ENCODE measurements around the gene CALHM2. TPM values are rescaled to one million over a fixed set of nuclear protein-coding genes. Genes with fewer than 3 reads are reported as not detected.
A peak's percentile ranks its signal among the peaks of the same experiment; 100 is the strongest.

The CALHM2 gene
- total and polyA plus RNA-seq, 2 donors (not counting 3 experiments of a cell fraction or from before 2014, with no cell fraction given) = 32.1 to 38.4 TPM

- peak overlapping the region; percentile 8 to 66 (median 55) for H3K4me3 ChIP-seq (replicated peaks in 1 of 3; ENCODE audit: insufficient read depth in 1 of 3, low read depth in 1 of 3, low read length in 3 of 3)
- no peak overlapping the region for H3K27ac ChIP-seq (ENCODE audit: insufficient read depth, low read depth, low read length)
- no peak for DNase-seq (ENCODE audit: low read depth, low spot score)
- TF ChIP-seq, protein P1, sequence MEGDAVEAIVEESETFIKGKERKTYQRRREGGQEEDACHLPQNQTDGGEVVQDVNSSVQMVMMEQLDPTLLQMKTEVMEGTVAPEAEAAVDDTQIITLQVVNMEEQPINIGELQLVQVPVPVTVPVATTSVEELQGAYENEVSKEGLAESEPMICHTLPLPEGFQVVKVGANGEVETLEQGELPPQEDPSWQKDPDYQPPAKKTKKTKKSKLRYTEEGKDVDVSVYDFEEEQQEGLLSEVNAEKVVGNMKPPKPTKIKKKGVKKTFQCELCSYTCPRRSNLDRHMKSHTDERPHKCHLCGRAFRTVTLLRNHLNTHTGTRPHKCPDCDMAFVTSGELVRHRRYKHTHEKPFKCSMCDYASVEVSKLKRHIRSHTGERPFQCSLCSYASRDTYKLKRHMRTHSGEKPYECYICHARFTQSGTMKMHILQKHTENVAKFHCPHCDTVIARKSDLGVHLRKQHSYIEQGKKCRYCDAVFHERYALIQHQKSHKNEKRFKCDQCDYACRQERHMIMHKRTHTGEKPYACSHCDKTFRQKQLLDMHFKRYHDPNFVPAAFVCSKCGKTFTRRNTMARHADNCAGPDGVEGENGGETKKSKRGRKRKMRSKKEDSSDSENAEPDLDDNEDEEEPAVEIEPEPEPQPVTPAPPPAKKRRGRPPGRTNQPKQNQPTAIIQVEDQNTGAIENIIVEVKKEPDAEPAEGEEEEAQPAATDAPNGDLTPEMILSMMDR (IDR thresholded peaks at IDR 0.05; ENCODE audit: extremely low read depth in 1 of 2, insufficient read depth in 1 of 2, low read depth in 1 of 2, low read length in 2 of 2) = no peak
- TF ChIP-seq MYC (IDR thresholded peaks at IDR 0.05; ENCODE audit: low read depth, low read length) (no peak), JUN (IDR thresholded peaks at IDR 0.05; ENCODE audit: borderline replicate concordance, insufficient read depth, insufficient read length, low read depth) (no peak), GATA2 (IDR thresholded peaks at IDR 0.05; ENCODE audit: insufficient read depth, insufficient read length, low read depth, low read length) (no peak), POLR2A (IDR thresholded peaks at IDR 0.05; ENCODE audit: low read depth, low read length) (no peak), EZH2 (IDR thresholded peaks at IDR 0.05; ENCODE audit: borderline replicate concordance, low read depth, low read length, severe bottlenecking) (no peak), FOS (IDR thresholded peaks at IDR 0.05; ENCODE audit: borderline replicate concordance, insufficient read depth, low read length) (no peak), POLR2AphosphoS5 (IDR thresholded peaks at IDR 0.05; ENCODE audit: insufficient read depth, low read depth, low read length) (no peak)
- TF ChIP-seq, protein P2, sequence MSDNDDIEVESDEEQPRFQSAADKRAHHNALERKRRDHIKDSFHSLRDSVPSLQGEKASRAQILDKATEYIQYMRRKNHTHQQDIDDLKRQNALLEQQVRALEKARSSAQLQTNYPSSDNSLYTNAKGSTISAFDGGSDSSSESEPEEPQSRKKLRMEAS (IDR thresholded peaks at IDR 0.05; ENCODE audit: insufficient read depth, insufficient read length) = no peak
- ChIA-PET POLR2A (interaction anchor here (0.6 kb wide), 2 partner anchors 18 to 274 kb away, joined by 3 to 4 read pairs; no protein-coding TSS in a partner anchor), CTCF (interaction anchor here (0.7 to 1.7 kb wide), 5 partner anchors 7 to 32 kb away, joined by 3 to 13 read pairs (median 4); no protein-coding TSS in a partner anchor)
- H2AFZ ChIP-seq (ENCODE audit: low read depth, low read length) = peak overlapping the region; percentile 97
- no peaks in the 10 kb centered on the region for H3K9me3 ChIP-seq (replicated peaks; ENCODE audit: control insufficient read depth, insufficient read depth, low read length)
- no TSS peak for BruUV-seq (replicated peaks)
- peaks cover 38% of the 10 kb centered on the region for H3K4me1 ChIP-seq (ENCODE audit: control insufficient read depth, extremely low read depth, insufficient read depth, low read length)
- H3K27me3 ChIP-seq (ENCODE audit: control insufficient read depth in 2 of 2, insufficient read depth in 2 of 2, low read length in 2 of 2) = no peaks in the 10 kb centered on the region
- no peak overlapping the region for H3K9ac ChIP-seq (replicated peaks; ENCODE audit: extremely low read depth, insufficient read depth, low read length)
- intact Hi-C loops (cut with micrococcal nuclease) (no loop called here), dilution Hi-C loops (cut with MboI; ENCODE audit: extremely low pct_ligation_motif_present, low sequenced_read_pairs) (no loop called here)
- no peak for FAIRE-seq
- no peaks in the 10 kb centered on the region for H3K9me1 ChIP-seq (replicated peaks; ENCODE audit: control insufficient read depth, extremely low read depth, insufficient read depth, low read length)
- no peaks in the 10 kb centered on the region for H4K20me1 ChIP-seq (replicated peaks; ENCODE audit: control insufficient read depth, extremely low read depth, insufficient read depth, low read length)
- peak overlapping the region; percentile 86 for H3K4me2 ChIP-seq (ENCODE audit: insufficient read depth, low read length)
- H3K79me2 ChIP-seq (ENCODE audit: control insufficient read depth, insufficient read depth, low read length) = peaks cover 2% of the 10 kb centered on the region
- peaks cover 1 to 6% of the 10 kb centered on the region in 2 experiments for H3K36me3 ChIP-seq (ENCODE audit: control insufficient read depth in 2 of 2, extremely low read depth in 1 of 2, insufficient read depth in 2 of 2, low read length in 2 of 2)
Observed at GRCh38 chr10:103452506-103453230, 498 bp upstream of the CALHM2 start.

All from endothelial cell of umbilical vein (primary cell).